ENCODE results near the gene ESPN.
"Not testable (repeated sequence)": the region's sequence is repeated elsewhere in the genome, so short reads cannot be mapped to it uniquely, and the experiment has no call there.

The ESPN gene

GRCh38 chr1:6429660-6430411 is 5.3 kb downstream of the ESPN start:
- not testable (repeated sequence) for DNase-seq

- not testable (repeated sequence) for DNase-seq
Measured at GRCh38 chr1:6431645-6432579, 7.3 kb downstream of the ESPN start.

- DNase-seq, result no peak
Measured at GRCh38 chr1:6434186-6434585, 9.6 kb downstream of the ESPN start.

GRCh38 chr1:6435129-6435528 is 10.6 kb downstream of the ESPN start:
- no peak for DNase-seq

- DNase-seq, result no peak
Measured at GRCh38 chr1:6435547-6435946, 11.0 kb downstream of the ESPN start.

GRCh38 chr1:6436277-6436676 is 11.7 kb downstream of the ESPN start:
- not testable (repeated sequence) for DNase-seq

GRCh38 chr1:6437012-6437700 is 12.6 kb downstream of the ESPN start:
- not testable (repeated sequence) for DNase-seq

GRCh38 chr1:6438047-6438525 is 13.5 kb downstream of the ESPN start:
- DNase-seq, result peak; percentile 56 to 81 (median 65)

- peak; percentile 12 to 67 (median 58) for DNase-seq
Measured at GRCh38 chr1:6440198-6441126, 15.9 kb downstream of the ESPN start.

- DNase-seq, result no peak
Measured at GRCh38 chr1:6441586-6441985, 17.0 kb downstream of the ESPN start.

GRCh38 chr1:6443339-6444115 is 19.0 kb downstream of the ESPN start:
- no peak for DNase-seq

GRCh38 chr1:6444377-6444776 is 19.8 kb downstream of the ESPN start:
- no peak for DNase-seq

GRCh38 chr1:6445062-6445763 is 20.6 kb downstream of the ESPN start:
- DNase-seq, result peak in 4 of 6 experiments; percentile 30 to 43 (median 33)

GRCh38 chr1:6445929-6446328 is 21.4 kb downstream of the ESPN start:
- not testable (repeated sequence) for DNase-seq

- no peak for DNase-seq
Measured at GRCh38 chr1:6446665-6447015, 22.1 kb downstream of the ESPN start.

GRCh38 chr1:6447016-6447817 is 22.6 kb downstream of the ESPN start:
- peak in 1 of 6 experiments; percentile 58 for DNase-seq

- peak; percentile 31 to 58 (median 48) for DNase-seq
Measured at GRCh38 chr1:6447818-6448748, 23.5 kb downstream of the ESPN start.
